ENCODE measurements around the gene RNF225.

RNF225 gene

GRCh38 chr19:58379246-58379645 is 16.2 kb upstream of the RNF225 start:
- H3K27ac ChIP-seq, result no peak overlapping the region
- DNase-seq (ENCODE audit: low spot score), result no peak
- no peak overlapping the region for H3K4me3 ChIP-seq
- TF ChIP-seq CTCF (IDR thresholded peaks at IDR 0.05), result no peak

GRCh38 chr19:58380037-58380661 is 15.3 kb upstream of the RNF225 start:
- peak overlapping the region; percentile 97 to 98 for H3K27ac ChIP-seq
- no peak for TF ChIP-seq CTCF (IDR thresholded peaks at IDR 0.05)
- peak overlapping the region; percentile 91 for H3K4me3 ChIP-seq
- DNase-seq (ENCODE audit: low spot score), result no peak

DNA sequence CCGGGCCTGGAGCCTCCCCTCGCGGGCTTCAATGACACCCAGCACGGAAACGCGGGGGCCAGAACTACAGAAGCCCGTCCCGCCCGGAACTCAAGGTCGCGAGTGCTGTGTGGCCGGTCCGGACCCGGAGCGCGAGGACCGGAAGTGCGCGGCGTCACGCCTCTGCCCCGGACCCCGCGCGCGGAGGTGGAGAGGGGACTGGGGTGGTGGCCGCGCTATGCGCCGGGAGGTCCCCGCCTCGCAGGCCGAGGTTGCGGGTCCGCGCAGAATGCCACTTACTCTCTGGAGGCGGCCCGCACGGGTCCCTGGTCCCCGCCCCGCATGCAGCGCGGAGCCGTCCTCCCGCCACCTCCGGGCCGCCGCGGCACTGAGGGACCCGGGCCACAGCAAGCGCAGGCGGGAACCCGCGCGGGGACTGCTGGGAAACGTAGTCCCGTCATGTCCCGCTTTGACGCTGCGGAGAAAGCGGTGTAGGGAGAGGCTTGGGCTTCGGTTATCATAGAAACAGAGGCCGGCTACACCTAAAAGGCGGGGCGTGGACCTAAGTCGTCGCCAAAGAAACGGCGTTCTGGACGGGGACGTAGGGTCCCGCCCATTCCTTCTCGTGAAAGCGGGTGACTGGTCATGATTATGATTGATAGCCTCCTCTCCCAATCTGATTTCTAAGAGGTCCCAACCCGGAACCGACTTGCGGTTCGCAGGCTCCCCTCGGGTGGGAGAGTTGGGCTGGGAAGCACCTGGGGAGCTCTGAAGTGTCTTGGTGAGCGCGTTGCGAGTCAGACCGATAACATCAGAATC is 14.6 kb upstream of the RNF225 start, which contains the start of gene ZNF837:
ZNF837 (minus strand) TSS at position 369 of the 798 bp plus-strand sequence. CDS start 11,698 bp downstream, outside the sequence.
- TF ChIP-seq CTCF (IDR thresholded peaks at IDR 0.05), result no peak
- DNase-seq (ENCODE audit: low spot score), result peak; percentile 99
- H3K27ac ChIP-seq, result peak within 1 kb of the TSS; percentile 97 to 98

GRCh38 chr19:58381460-58382212 is 13.8 kb upstream of the RNF225 start:
- no peak for TF ChIP-seq CTCF (IDR thresholded peaks at IDR 0.05)
- H3K4me3 ChIP-seq, result peak overlapping the region; percentile 91
- peak overlapping the region; percentile 74 to 97 for H3K27ac ChIP-seq
- no peak for DNase-seq (ENCODE audit: low spot score)

More for the DNA sequence above, 14.6 kb upstream of the RNF225 start, which contains the start of gene ZNF837:
- H3K4me3 ChIP-seq, result peak within 1 kb of the TSS; percentile 91

DNA sequence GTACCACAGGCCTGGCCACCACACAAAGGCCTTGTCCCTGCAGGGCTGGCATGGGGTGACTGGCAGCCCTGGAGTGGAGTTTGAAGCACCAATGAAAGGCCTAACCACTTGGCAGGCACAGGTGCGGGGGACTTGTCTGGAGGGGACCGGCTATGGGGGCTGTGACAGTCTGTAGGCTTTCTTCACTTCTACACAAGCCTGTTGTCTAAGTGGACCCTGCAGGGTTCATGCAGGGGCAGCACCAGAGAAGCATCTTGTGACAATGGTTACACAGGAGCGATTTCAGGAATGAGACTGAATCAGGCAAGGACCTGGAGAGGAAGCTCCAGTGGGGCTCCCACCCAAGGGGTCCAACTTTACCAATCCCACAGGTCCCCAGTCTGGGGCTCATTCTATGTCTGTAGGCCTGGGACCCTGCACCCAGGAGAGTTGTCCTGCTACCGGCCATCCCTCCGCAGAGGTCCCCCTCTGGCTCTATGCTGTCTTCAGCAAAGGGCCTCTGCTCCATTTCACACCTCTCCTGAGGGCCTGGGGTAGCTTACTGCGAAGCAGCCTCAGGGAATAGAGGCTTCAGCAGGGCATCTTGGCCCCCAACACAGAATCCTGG is 12.4 kb upstream of the RNF225 start:
- no peak for TF ChIP-seq CTCF (IDR thresholded peaks at IDR 0.05)
- Histone ChIP-seq H3K27ac (no peak overlapping the region), H3K4me3 (no peak overlapping the region)
- no peak for DNase-seq (ENCODE audit: low spot score)

DNA sequence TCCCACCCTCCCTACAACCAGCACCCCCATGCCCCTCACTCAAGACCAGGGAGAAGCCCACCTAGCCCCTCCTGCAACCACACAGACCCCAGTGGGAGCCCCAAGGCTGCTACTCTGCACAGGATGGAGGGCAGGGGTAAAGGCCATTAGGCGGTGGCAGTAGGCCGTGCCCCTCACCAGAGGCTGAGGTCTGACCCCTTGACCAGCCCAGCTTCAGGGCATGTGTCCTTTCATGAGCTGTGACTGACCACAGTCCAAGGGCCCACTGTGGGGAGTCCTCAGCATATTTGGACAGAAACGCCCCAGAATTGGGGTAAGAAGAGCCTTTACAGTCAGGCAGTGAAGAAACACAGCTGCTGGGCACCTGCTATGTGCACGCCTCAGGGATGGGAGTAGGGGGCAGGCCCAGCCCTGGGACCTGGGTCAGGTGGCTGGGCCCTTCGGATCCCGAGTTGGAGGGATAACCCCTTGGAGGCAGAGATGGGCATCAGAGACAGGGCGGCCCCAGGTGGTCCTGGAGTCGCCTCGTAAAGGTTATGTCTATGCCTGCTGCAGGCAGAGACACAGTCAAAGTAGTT is 10.1 kb upstream of the RNF225 start:
- DNase-seq (ENCODE audit: low spot score), result no peak
- TF ChIP-seq CTCF (IDR thresholded peaks at IDR 0.05), result no peak
- H3K4me3 ChIP-seq, result peak overlapping the region; percentile 98
- peak overlapping the region; percentile 94 to 99 for H3K27ac ChIP-seq
